H1 (cell line): Measurements from ENCODE around the gene ZNF311. TPM values are rescaled to one million over a fixed set of nuclear protein-coding genes. Genes with fewer than 3 reads are reported as not detected.
A peak's percentile ranks its signal among the peaks of the same experiment; 100 is the strongest.

Experiments used
- CTCF ChIA-PET: fragments of 300-600 bp; sonication (Branson Sonifier 250); formaldehyde crosslinking; loops from one replicate; lab custom pipeline; 2021; ENCODE audit not compliant: partially characterized antibody; lab: Charles Lee
- POLR2A ChIA-PET: fragments of 300-600 bp; sonication (Branson Sonifier 250); formaldehyde crosslinking; loops from one replicate; lab custom pipeline; 2021; ENCODE audit warnings: inconsistent platforms; ENCODE audit not compliant: partially characterized antibody; lab: Charles Lee
- DNase-seq, 2 experiments: peaks; one replicate each; pipeline versions ENCODE4 v3.0.0 to v3.0.0-alpha.2; 2010 to 2022; ENCODE audit warnings: low spot score in 2 of 2, low read depth in 1 of 2, mixed read lengths in 1 of 2
- FAIRE-seq: peaks from 2 replicates; lab custom pipeline; 2011; peaks lifted over from hg19 to GRCh38; lab: Jason Lieb, UNC
- H2AFZ ChIP-seq: 2 replicates; pipeline ENCODE4 v1.8.1; 2012; ENCODE audit warnings: low read length, inconsistent platforms
- H2AK5ac ChIP-seq: 2 replicates; pipeline ENCODE4 v1.6.1; 2013; ENCODE audit warnings: low read depth, low read length
- H2BK120ac ChIP-seq: replicated peaks from 2 replicates; pipeline ENCODE3; 2013; ENCODE audit warnings: low read depth, low read length, inconsistent platforms
- H2BK12ac ChIP-seq: 2 replicates; pipeline ENCODE4 v1.6.1; 2013; ENCODE audit warnings: low read depth, low read length
- H2BK15ac ChIP-seq: 2 replicates; pipeline ENCODE4 v1.6.1; 2013; ENCODE audit warnings: low read length
- H2BK20ac ChIP-seq: 2 replicates; pipeline ENCODE4 v1.6.1; 2013; ENCODE audit warnings: low read length
- H2BK5ac ChIP-seq: 2 replicates; pipeline ENCODE4 v1.6.1; 2013; ENCODE audit warnings: low read depth, low read length
- H3K14ac ChIP-seq: 2 replicates; pipeline ENCODE4 v1.6.1; 2013; ENCODE audit warnings: inconsistent platforms; ENCODE audit not compliant: insufficient read length
- H3K18ac ChIP-seq: 2 replicates; pipeline ENCODE4 v1.6.1; 2013; ENCODE audit warnings: low read length; ENCODE audit errors: extremely low read depth
- H3K23ac ChIP-seq: 2 replicates; pipeline ENCODE4 v1.6.1; 2013; ENCODE audit warnings: inconsistent platforms; ENCODE audit not compliant: insufficient read length
- H3K23me2 ChIP-seq: 2 replicates; pipeline ENCODE4 v1.6.1; 2013; ENCODE audit warnings: low read depth, low read length
- H3K27ac ChIP-seq: 2 replicates; pipeline ENCODE4 v1.6.1; 2011; ENCODE audit warnings: low read depth, low read length, inconsistent platforms
- H3K27me3 ChIP-seq, 4 experiments: replicated peaks in 1 of 4; 1 replicate in 1 of 4; 2 replicates in 3 of 4; pipeline versions ENCODE4 v1.6.1 to v1.8.1; 2011 to 2013; ENCODE audit warnings: low read length in 3 of 4, mild to moderate bottlenecking in 3 of 4, inconsistent platforms in 2 of 4, mixed read lengths in 2 of 4, moderate library complexity in 1 of 4; ENCODE audit not compliant: control insufficient read depth in 3 of 4, insufficient read depth in 3 of 4; ENCODE audit errors: extremely low read depth in 1 of 4
- H3K36me3 ChIP-seq, 4 experiments: 2 replicates each; pipeline versions ENCODE4 v1.6.1 to v1.8.1; 2011 to 2013; ENCODE audit warnings: mild to moderate bottlenecking in 4 of 4, low read length in 3 of 4, moderate library complexity in 2 of 4, control low read depth in 1 of 4, inconsistent platforms in 1 of 4; ENCODE audit not compliant: insufficient read depth in 4 of 4, control insufficient read depth in 2 of 4
- H3K4ac ChIP-seq: replicated peaks from 2 replicates; pipeline ENCODE3; 2013; ENCODE audit warnings: low read length, low read depth, mixed read lengths, inconsistent platforms; ENCODE audit not compliant: insufficient read length
- H3K4me1 ChIP-seq, 4 experiments: replicated peaks in 1 of 4; 1 replicate in 1 of 4; 2 replicates in 3 of 4; pipeline versions ENCODE4 v1.6.1 to v1.8.1; 2011 to 2013; ENCODE audit warnings: low read length in 3 of 4, inconsistent platforms in 2 of 4, mixed read lengths in 1 of 4; ENCODE audit not compliant: insufficient read depth in 4 of 4, control insufficient read depth in 3 of 4
- H3K4me2 ChIP-seq, 2 experiments: 2 replicates each; pipeline versions ENCODE4 v1.6.1 to v1.8.1; 2011 to 2013; ENCODE audit warnings: low read depth in 2 of 2, low read length in 2 of 2, control low read depth in 1 of 2, inconsistent platforms in 1 of 2, mild to moderate bottlenecking in 1 of 2; ENCODE audit not compliant: insufficient read depth in 1 of 2
- H3K4me3 ChIP-seq, 4 experiments: fragments of 200-600, 300-600 bp in 1 of 4; sonication (generic), shearing (Covaris generic), sonication (Bioruptor Twin) in 1 of 4; 2 replicates each; pipeline versions ENCODE4 v1.5.1 to v1.8.1; 2011 to 2016; ENCODE audit warnings: low read length in 4 of 4, low read depth in 3 of 4, control low read depth in 2 of 4, inconsistent platforms in 2 of 4, mild to moderate bottlenecking in 2 of 4, mixed read lengths in 1 of 4, moderate library complexity in 1 of 4; ENCODE audit not compliant: insufficient read depth in 2 of 4; ENCODE audit errors: extremely low read depth in 1 of 4
- H3K56ac ChIP-seq: replicated peaks from 2 replicates; pipeline ENCODE3; 2013; ENCODE audit warnings: low read depth, mild to moderate bottlenecking, mixed read lengths, low read length, inconsistent platforms; ENCODE audit not compliant: insufficient read length
- H3K79me1 ChIP-seq: 2 replicates; pipeline ENCODE4 v1.6.1; 2013; ENCODE audit warnings: low read depth, low read length, control low read depth
- H3K79me2 ChIP-seq, 2 experiments: 2 replicates each; pipeline versions ENCODE4 v1.6.1 to v1.8.1; 2012 to 2013; ENCODE audit warnings: low read length in 2 of 2, mild to moderate bottlenecking in 2 of 2, inconsistent platforms in 1 of 2; ENCODE audit not compliant: insufficient read depth in 2 of 2, control insufficient read depth in 1 of 2
- H3K9ac ChIP-seq, 4 experiments: replicated peaks in 1 of 4; 1 replicate in 1 of 4; 2 replicates in 3 of 4; pipeline versions ENCODE4 v1.6.1 to v1.8.1; 2011 to 2013; ENCODE audit warnings: low read depth in 3 of 4, low read length in 3 of 4, control low read depth in 2 of 4, mild to moderate bottlenecking in 2 of 4, moderate library complexity in 2 of 4, inconsistent platforms in 1 of 4; ENCODE audit errors: extremely low read depth in 1 of 4
- H3K9me3 ChIP-seq, 2 experiments: 2 replicates each; pipeline versions ENCODE4 v1.6.1 to v1.8.1; 2012 to 2013; ENCODE audit warnings: mild to moderate bottlenecking in 2 of 2, moderate library complexity in 2 of 2, control low read depth in 1 of 2, inconsistent platforms in 1 of 2, low read depth in 1 of 2, low read length in 1 of 2, mixed read lengths in 1 of 2; ENCODE audit not compliant: insufficient read depth in 2 of 2
- H4K20me1 ChIP-seq, 2 experiments: replicated peaks in 1 of 2; 2 replicates each; pipeline versions ENCODE3 to v1.8.1; 2011 to 2013; ENCODE audit warnings: inconsistent platforms in 2 of 2, low read length in 2 of 2, mild to moderate bottlenecking in 1 of 2; ENCODE audit not compliant: insufficient read depth in 2 of 2, control insufficient read depth in 1 of 2
- H4K5ac ChIP-seq: 2 replicates; pipeline ENCODE4 v1.6.1; 2013; ENCODE audit warnings: low read length, low read depth, mixed read lengths, inconsistent platforms; ENCODE audit not compliant: insufficient read length
- H4K8ac ChIP-seq: 2 replicates; pipeline ENCODE4 v1.8.0; 2013; ENCODE audit warnings: mild to moderate bottlenecking, moderate library complexity, low read length, inconsistent platforms; ENCODE audit not compliant: insufficient read depth; ENCODE audit errors: extremely low read depth
- H4K91ac ChIP-seq: replicated peaks from 2 replicates; pipeline ENCODE3; 2013; ENCODE audit warnings: low read length, mixed read lengths, inconsistent platforms; ENCODE audit not compliant: insufficient read length
- JUN ChIP-seq: IDR thresholded peaks from 2 replicates; pipeline ENCODE4 v1.6.1; 2011; ENCODE audit warnings: low read depth, mild to moderate bottlenecking, improper control_type of control experiment, low read length
- KDM4A ChIP-seq: IDR thresholded peaks from one replicate; pipeline ENCODE4 v1.7.1; 2012; ENCODE audit warnings: low read depth, mild to moderate bottlenecking, moderate library complexity, low read length, inconsistent platforms; ENCODE audit not compliant: severe bottlenecking
- WGBS, 2 experiments: shearing (Covaris generic) in 1 of 2; methylation state at CpG; one replicate each; pipeline versions ENCODE4 v1.1.6 to v1.1.7; 2013 to 2015; ENCODE audit warnings: low lambda C conversion rate in 2 of 2, mixed read lengths in 2 of 2, inconsistent platforms in 1 of 2, low coverage in 1 of 2, missing lambda C conversion rate in 1 of 2; ENCODE audit not compliant: insufficient replicate concordance in 2 of 2, insufficient coverage in 1 of 2, insufficient read length in 1 of 2; ENCODE audit errors: extremely low coverage in 1 of 2, missing lambda C conversion rate in 1 of 2; 5-methylcytosine and 5-hydroxymethylcytosine counted together
- polyA plus RNA-seq, 7 experiments: library from polyadenylated mRNA; depleted of rRNA in 3 of 7; stranded (reverse) in 5 of 7; unstranded in 2 of 7; fragments of >200 nt in 5 of 7; fragments of 200-250 nt in 2 of 7; gene quantifications; 1 replicate in 5 of 7; 2 replicates in 1 of 7; 4 replicates in 1 of 7; pipeline versions ENCODE4 v1.2.1 to v1.2.3, GENCODE V29; 2011 to 2013; ENCODE audit warnings: missing spikeins in 2 of 7, mixed read lengths in 2 of 7
- total RNA-seq: library from RNA; stranded (reverse); fragmentation: NEBNext Ultra II Directional; extraction: Animal tissue kit (Norgen Biotek cat#: 25700); gene quantifications from 2 replicates; pipeline ENCODE4 v1.2.1, GENCODE V29; 2021

ZNF311 gene
- total and polyA plus RNA-seq, 2 of the 8 experiments (the other 6 are each of a cell fraction or from before 2014, with no cell fraction given): 1.9 to 4.2 TPM

DNA sequence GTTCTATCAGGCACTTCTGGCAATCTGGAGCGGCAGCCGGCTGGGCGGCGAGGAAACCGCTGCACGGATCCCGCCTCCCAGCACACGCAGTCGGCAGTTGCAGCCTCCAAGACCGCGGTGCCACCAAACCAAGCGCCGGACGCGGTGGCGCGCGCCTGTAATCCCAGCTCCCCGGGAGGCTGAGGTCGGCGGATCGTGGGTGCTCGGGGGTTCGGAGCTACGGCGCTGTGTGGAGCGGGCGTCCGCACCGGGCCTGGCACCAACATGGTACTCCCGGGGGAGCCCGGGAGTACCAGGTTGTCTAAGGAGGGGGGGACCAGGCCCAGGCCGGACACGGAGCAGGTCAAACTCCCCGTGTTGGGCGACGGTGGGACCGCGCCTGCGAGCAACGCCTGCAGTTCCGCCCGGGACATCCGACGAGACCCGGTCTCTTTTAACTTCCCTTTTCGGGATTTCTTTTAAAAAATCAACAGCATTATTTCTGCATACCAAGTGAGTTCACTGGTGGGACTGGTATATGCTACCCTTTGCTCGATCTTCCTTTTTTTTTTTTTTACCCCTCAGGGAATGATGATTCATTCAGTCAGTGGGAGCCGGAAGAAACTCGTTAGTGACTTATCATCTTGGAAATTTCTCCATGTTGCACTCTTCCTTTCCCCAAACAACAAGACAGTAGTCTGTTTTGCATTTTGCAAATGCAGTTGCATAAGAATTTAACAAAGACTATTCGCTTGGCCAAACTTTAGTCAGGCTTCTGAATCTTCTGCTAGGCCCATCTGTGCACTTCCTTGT lies 27.6 kb downstream of the ZNF311 start:
- no peak overlapping the region for H3K56ac ChIP-seq
- FAIRE-seq: no peak
- H2AFZ ChIP-seq: no peak overlapping the region

More for the DNA sequence above, 27.6 kb downstream of the ZNF311 start:
- Histone ChIP-seq H4K91ac (no peak overlapping the region), H2AK5ac (no peak overlapping the region), H2BK120ac (no peak overlapping the region), H3K14ac (no peak overlapping the region), H3K4me1 (peaks cover 0 to 6% (median 0%) of the 10 kb centered on the region in 4 experiments; a peak in 3 of 7 replicates), H3K23ac (no peak overlapping the region), H3K36me3 (no peaks in the 10 kb centered on the region), H2BK12ac (no peak overlapping the region), H3K27me3 (no peaks in the 10 kb centered on the region; a peak in 2 of 7 replicates), H3K79me2 (no peaks in the 10 kb centered on the region), H2BK20ac (no peak overlapping the region), H4K5ac (no peak overlapping the region), H2BK5ac (0 out of 2 replicates have a peak overlapping the region, but pooled peaks have one; percentile 18), H2BK15ac (no peak overlapping the region), H3K18ac (no peak overlapping the region), H3K23me2 (peaks cover 4% of the 10 kb centered on the region), H3K9me3 (no peaks in the 10 kb centered on the region), H3K4ac (no peak overlapping the region), H3K9ac (no peak overlapping the region), H3K79me1 (no peaks in the 10 kb centered on the region), H3K4me3 (peak overlapping the region; percentile 11 to 45 (median 24); a peak in 5 of 8 replicates), H4K20me1 (no peaks in the 10 kb centered on the region), H4K8ac (no peak overlapping the region; the same call in 1 of the 2 replicates), H3K4me2 (peak overlapping the region; percentile 22; a peak in 2 of 4 replicates), H3K27ac (no peak overlapping the region)
- CTCF ChIA-PET: interaction anchor here (0.7 to 3.7 kb wide), 5 partner anchors 8 to 140 kb away, joined by 3 to 19 read pairs (median 4); no protein-coding TSS in a partner anchor
- WGBS, 2 experiments: 72% methylated on average over 51 of the region's 51 CpGs; no CpG with 5 or more reads in 1 of the 2 experiments
- TF ChIP-seq KDM4A (peak; percentile 30), JUN (no peak)
- POLR2A ChIA-PET: interaction anchor here (0.9 kb wide), 1 partner anchor 8 kb away, joined by 3 read pairs; no protein-coding TSS in a partner anchor
- no peak for DNase-seq
